ENCODE results near the gene TP53.
A peak's percentile ranks its signal among the peaks of the same experiment; 100 is the strongest.
"Not testable (repeated sequence)": the region's sequence is repeated elsewhere in the genome, so short reads cannot be mapped to it uniquely, and the experiment has no call there.

The TP53 gene

GRCh38 chr17:7631398-7632380 lies 55.6 kb downstream of the TP53 start:
- no peak for DNase-seq (ENCODE audit: low read depth in 3 of 3)

GRCh38 chr17:7629939-7630571 lies 57.2 kb downstream of the TP53 start, which contains the start of gene SHBG:
TSS of gene SHBG (plus strand) at chr17:7630135. CDS start at chr17:7630173, 38 bp downstream.
- DNase-seq (ENCODE audit: low read depth in 3 of 3) = no peak

GRCh38 chr17:7627250-7628121 lies 59.8 kb downstream of the TP53 start, which contains the start of gene SAT2:
TSS of gene SAT2 (minus strand) at chr17:7627821. CDS start at chr17:7627635, 186 bp downstream.
- peak; percentile 57 to 86 (median 78) for DNase-seq (ENCODE audit: low read depth in 3 of 3)

- DNase-seq (ENCODE audit: low read depth in 3 of 3) = no peak
These were observed 60.4 kb downstream of the TP53 start for GRCh38 chr17:7626956-7627249.

- no peak for DNase-seq (ENCODE audit: low read depth in 3 of 3)
These were observed 61.0 kb downstream of the TP53 start for GRCh38 chr17:7626307-7626706.

GRCh38 chr17:7625749-7626148 lies 61.5 kb downstream of the TP53 start:
- DNase-seq (ENCODE audit: low read depth in 3 of 3) = not testable (repeated sequence)

GRCh38 chr17:7623661-7624060 lies 63.6 kb downstream of the TP53 start:
- DNase-seq (ENCODE audit: low read depth in 3 of 3) = no peak

- no peak for DNase-seq (ENCODE audit: low read depth in 3 of 3)
These were observed 66.5 kb downstream of the TP53 start for GRCh38 chr17:7620835-7621234.

GRCh38 chr17:7618608-7619007 lies 68.7 kb downstream of the TP53 start:
- DNase-seq (ENCODE audit: low read depth in 3 of 3) = no peak
